Ramos (cell line): ENCODE results near the gene RGS2.

ENCODE experiments used
- in situ Hi-C: fragments of 300-500 bp; cut with MboI; formaldehyde crosslinking; loops from one replicate; pipeline ENCODE4 v1.14.3; 2022; ENCODE audit warnings: low sequenced_read_pairs; ENCODE audit not compliant: unreplicated experiment

Gene RGS2

GRCh38 chr1:192808518-192809306, at the start of gene RGS2:
TSS of gene RGS2 (plus strand) at chr1:192809039. CDS start at chr1:192809072, 33 bp downstream.
- in situ Hi-C loops: no loop called here

GRCh38 chr1:192759104-192759503, 49.7 kb upstream of the RGS2 start:
- in situ Hi-C loops: no loop called here

DNA sequence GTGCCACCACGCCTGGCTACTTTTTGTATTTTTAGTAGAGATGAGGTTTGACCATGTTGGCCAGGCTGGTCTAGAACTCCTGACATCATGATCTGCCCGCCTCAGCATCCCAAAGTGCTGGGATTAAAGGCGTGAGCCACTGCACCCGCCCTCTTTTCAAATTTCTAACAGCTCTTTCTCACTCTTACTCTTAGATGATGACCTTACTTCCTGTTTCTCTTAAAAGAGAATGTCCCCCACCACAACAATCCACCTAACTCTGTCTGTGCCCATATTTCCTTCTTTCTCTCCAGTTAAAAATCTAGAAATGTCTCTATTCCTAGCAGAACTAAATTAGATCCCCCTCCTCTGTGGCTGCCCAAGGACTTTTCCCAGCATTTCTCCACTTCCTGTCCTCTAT, 46.6 kb upstream of the RGS2 start:
- in situ Hi-C loops: no loop called here

GRCh38 chr1:192763243-192763642, 45.6 kb upstream of the RGS2 start:
- in situ Hi-C loops: no loop called here

GRCh38 chr1:192763756-192764155, 45.1 kb upstream of the RGS2 start:
- in situ Hi-C loops: no loop called here

- in situ Hi-C loops: no loop called here
Observed at GRCh38 chr1:192764675-192765074, 44.2 kb upstream of the RGS2 start.

DNA sequence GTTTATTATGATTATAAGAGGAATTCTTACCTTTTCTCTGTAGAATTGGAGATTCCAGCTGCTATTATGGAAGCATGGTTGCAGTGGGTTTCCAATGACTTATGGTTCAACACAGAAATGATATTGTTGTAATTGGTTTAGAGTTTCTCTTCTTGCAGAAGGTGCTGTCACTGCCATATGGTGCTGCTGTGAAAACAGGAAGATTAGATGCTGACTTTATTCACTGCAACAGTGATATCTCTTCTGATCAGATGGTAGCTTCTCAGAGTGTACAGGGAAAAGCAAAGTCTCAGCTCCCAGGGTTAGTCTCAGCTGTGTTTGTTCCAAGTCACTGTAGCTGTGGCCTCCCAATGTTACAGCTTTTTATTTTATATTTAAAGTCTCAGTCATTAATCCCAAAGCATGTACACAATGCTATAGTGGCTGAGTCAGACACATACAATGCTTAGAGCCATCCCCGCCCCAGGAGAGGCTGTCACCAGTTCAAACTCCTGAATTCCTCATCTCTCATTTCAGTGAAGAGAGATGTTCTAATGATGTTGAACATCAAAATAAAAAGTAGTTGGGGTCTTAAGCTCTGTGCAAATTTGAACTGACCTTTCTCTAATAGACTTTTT, 42.7 kb upstream of the RGS2 start:
- in situ Hi-C loops: no loop called here

DNA sequence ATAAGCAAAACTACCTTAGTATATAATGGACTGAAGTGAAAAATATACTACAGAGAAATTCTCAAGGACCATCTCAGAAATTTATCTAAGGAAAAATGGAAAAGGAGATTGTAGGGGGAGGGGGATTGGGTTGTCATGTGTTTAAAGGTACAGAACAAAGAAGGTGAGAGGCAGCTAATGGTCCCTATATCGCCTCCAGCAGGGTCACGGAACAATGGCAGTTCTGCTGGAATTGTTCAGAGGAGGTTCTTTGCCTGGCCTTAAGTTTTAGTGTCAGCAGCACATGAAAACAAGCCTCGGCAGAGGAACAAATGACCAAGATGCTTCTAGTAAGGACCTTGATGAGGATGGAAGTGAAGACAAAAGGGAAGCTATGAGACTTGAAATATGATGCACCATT, 42.0 kb upstream of the RGS2 start:
- in situ Hi-C loops: no loop called here

GRCh38 chr1:192767798-192768197, 41.0 kb upstream of the RGS2 start:
- in situ Hi-C loops: no loop called here

DNA sequence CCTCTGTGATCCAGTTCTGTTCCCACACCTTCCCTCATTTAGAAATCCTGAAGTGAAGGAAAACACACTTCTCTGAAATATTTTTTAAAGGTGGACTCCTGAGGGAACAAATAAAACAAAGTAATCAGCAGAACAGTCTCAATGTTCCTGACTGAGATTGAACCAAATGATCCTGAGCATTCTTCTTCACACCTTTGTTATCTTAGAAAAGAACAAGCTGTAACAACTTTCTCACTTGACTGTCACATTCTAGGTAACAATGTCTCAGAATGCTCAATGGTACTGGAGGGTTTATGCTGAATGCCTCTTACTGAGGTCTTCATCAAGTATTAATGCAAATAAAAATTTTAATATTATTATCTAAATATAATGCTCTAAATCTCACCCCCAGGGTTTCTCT, 40.4 kb upstream of the RGS2 start:
- in situ Hi-C loops: no loop called here

- in situ Hi-C loops: no loop called here
Observed at GRCh38 chr1:192771341-192771740, 37.5 kb upstream of the RGS2 start.

DNA sequence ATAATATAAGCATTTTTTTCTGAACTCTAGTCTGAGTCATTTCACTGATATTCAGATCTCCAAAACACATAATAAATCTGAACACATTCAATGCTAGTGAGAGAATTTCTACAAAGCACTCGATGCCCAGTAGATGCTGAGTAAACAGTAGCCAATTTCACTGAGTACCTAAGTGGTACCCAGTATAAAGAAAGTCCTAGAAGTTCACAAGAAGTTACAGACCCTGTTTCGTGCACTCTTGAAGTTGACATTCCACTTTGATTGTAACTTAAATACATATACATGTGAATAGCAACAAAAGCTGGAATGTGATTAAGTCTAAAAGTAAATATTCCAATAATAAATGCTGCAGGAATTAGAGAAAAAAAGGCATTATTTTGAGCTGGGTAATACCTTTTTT, 33.2 kb upstream of the RGS2 start:
- in situ Hi-C loops: no loop called here

DNA sequence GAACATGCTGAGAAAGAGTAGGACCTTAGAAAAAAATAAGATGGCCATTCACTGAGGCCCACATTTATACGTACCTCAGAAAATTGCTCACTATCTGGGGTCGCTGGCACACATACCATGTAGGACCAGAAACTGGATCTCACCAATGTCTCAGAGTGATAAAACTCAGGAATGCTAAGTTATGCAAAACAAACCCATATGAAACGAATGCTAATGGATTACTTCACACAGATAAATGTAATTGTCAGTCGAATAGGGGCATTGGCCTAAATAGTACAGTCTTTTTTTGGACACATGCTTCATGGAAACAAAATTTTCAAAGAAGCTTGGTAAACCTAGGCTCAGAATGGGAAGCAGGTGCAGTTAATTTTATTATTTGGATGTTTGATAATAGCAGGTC, 32.6 kb upstream of the RGS2 start:
- in situ Hi-C loops: no loop called here

- in situ Hi-C loops: no loop called here
Observed at GRCh38 chr1:192776998-192777397, 31.8 kb upstream of the RGS2 start.

DNA sequence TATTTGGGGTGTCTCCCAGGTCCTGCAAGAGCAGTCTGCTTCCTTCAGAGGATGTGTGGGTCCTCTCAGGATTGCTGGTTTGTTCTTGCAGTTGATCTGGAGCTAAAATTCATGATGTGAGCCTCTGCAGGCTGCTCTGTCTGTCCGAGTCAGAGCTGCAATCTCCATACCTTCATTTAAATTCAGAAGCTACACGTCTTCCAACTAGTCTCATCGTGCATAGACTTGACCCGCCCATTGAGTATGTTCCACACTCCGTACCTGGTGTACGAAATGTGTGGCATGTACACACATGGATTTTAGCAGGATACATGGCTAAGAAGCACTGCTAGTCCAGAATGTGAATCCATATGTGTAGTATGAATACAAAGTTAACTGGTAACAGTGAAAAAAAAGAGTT, 25.0 kb upstream of the RGS2 start:
- in situ Hi-C loops: no loop called here

DNA sequence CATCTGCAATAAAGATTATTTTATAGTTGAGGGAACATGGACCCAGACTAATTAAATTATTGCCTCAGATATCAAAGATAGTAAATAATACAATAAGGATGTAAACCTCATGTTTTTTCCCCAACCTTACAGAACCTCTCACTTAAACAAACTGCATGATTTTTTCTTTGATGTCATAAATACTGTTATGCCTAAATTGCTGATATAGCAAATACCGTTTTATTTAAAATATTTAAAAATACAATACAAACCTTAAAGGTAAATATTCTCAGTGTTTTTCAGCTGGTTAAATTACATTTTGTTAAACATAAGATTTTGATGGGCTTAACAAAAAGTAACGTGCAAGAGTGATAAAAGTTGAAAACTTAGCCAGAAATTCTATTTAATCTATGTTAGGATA, 24.4 kb upstream of the RGS2 start:
- in situ Hi-C loops: no loop called here

GRCh38 chr1:192786576-192786975, 22.3 kb upstream of the RGS2 start:
- in situ Hi-C loops: no loop called here

DNA sequence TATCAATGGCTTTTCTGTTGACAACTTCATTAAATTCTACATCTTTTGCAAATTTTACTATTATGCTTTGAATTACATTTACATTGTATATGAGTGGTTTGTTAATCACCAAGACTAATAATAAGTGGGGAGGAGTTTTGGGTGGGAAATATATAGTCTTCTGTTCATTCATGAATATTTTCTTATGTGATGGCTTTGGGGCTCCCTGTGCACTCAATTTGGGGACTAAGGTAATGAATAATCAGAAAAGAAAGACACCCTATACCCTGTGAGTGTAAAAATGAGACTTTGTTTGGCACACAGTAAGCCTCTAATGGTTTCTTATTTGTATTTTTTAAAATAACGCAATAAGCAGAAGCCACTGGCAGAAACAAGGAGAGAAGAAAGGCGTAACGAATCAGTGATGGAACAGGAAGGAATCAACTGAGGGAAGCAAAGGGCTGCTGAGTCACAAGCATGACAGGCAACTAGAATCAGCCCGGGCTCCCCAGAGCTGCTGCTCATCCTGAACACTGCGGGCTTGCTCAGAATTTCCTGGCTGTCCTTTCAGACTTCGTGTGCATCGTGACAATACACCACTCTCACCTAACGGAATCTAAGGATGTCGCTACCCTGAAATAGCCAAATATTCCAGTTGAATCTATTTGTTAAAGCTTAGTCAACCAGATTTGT, 20.8 kb upstream of the RGS2 start:
- in situ Hi-C loops: no loop called here

- in situ Hi-C loops: no loop called here
Observed at GRCh38 chr1:192789871-192790270, 19.0 kb upstream of the RGS2 start.

- in situ Hi-C loops: no loop called here
Observed at GRCh38 chr1:192792628-192793027, 16.2 kb upstream of the RGS2 start.

- in situ Hi-C loops: no loop called here
Observed at GRCh38 chr1:192793983-192794767, 14.7 kb upstream of the RGS2 start.
